H7 (cell line): ENCODE measurements around the gene WNT7B. TPM values are rescaled to one million over a fixed set of nuclear protein-coding genes. Genes with fewer than 3 reads are reported as not detected.

Source experiments
- DNase-seq: peaks from one replicate; pipeline ENCODE4 v3.0.0; 2012
- H3K27me3 ChIP-seq: 2 replicates; pipeline ENCODE4 v1.6.0; 2011; ENCODE audit warnings: mild to moderate bottlenecking, low read length; ENCODE audit not compliant: control insufficient read depth, insufficient read depth
- H3K36me3 ChIP-seq: replicated peaks from 2 replicates; pipeline ENCODE4 v1.5.1; 2011; ENCODE audit warnings: low read length; ENCODE audit not compliant: control insufficient read depth, insufficient read depth
- H3K4me3 ChIP-seq: 2 replicates; pipeline ENCODE4 v1.5.1; 2011; ENCODE audit warnings: low read depth, mild to moderate bottlenecking, control low read depth, low read length, moderate library complexity; ENCODE audit not compliant: insufficient read depth
- total RNA-seq: library from RNA; depleted of rRNA; stranded (reverse); fragments of >200 nt; shearing (Covaris generic); gene quantifications from 2 replicates; pipeline ENCODE4 v1.2.3, GENCODE V29; 2014

The WNT7B gene
- total RNA-seq, 1 experiment from 2014 or later, result 0.10 TPM

DNA sequence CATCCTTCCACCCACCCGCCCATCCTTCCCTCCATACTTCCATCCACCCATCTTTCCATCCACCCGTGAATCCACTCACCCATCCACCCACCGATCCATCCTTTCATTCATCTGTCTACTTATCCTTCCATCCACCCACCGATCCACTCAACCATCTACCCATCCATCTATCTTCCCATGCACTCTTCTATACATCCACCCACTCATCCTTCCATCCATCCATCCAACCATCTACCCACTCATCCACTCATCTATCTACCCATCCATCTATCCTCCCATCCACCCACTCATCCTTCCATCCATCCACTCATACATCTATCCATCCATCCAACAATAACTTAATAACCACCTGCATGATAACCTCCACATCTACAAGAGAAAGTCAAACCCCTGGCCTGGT is 47.3 kb downstream of the WNT7B start:
- Histone ChIP-seq H3K27me3 (no peaks in the 10 kb centered on the region), H3K4me3 (no peak overlapping the region), H3K36me3 (no peaks in the 10 kb centered on the region)
- no peak for DNase-seq

DNA sequence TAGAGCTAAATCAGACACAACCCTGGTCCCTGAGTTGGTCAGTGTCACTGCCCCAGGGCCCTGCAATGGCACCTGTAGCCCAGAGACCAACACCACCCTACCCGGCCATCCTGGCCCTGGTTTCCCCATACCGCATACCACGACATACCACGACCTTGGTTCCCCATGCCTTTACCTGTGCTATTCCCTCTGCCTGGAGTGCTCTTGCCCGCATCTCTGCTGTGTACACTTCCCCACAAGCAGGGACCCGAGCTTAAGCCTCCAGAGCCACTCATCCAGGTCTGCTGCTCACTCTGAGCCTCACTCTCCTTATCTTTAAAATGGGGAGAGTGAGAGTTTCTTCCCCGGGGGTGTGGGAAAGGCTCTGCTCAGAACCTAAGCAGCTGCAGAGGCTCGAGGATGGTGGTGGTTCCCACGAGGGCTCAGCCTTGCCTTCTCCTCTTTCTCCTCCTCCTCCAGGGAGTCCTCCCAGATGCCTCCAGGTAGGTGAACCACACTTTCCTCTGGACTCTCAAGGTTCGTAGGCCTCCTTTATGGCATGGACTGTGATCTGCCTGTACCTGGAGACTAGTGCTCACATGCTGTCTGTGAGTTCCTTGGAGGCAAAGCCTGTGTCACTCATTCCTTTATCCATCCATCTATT is 48.1 kb downstream of the WNT7B start:
- DNase-seq, result no peak
- H3K4me3 ChIP-seq, result no peak overlapping the region
- H3K27me3 ChIP-seq, result no peaks in the 10 kb centered on the region
- no peaks in the 10 kb centered on the region for H3K36me3 ChIP-seq

DNA sequence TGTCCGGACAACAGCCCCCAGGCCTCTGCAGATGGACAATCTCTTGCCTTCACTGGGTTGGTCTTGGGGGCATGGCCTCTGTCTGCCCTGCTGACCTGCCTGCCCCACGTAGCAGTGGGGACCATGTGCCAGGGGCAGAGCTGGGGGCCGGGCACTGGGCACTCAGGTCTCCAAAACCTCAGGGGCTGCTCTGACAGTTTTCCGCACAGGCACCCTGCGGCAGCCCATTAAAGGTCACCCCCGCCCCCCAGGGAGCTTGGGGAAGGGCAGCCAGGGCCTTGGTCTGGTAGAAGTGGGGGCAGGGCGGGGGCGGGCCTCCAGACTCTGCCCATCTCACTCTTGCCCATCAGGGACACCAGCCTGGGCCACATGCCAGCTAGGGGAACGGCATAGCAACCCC is 49.9 kb downstream of the WNT7B start:
- DNase-seq, result no peak
- H3K36me3 ChIP-seq, result no peaks in the 10 kb centered on the region
- no peaks in the 10 kb centered on the region for H3K27me3 ChIP-seq
- no peak overlapping the region for H3K4me3 ChIP-seq

DNA sequence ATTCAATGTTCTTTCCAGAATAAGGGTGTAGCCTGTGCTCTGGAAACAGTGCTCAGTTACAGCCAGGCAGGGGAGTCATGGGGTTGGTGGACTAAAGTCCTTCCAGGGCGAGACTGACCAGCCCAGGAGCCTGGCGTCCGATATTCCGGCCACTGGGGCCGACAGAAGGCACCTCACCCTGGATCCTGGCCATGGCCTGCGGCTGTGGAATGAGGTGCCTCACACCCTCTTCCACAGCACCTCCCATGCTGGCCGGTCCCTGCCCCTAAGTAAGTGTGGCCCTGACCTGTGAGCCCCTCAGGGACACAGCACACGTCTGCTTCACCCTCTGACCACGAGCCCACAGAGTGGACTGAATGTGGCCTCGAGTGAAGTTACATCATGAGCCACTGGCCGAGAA is 50.5 kb downstream of the WNT7B start:
- Histone ChIP-seq H3K27me3 (no peaks in the 10 kb centered on the region), H3K4me3 (no peak overlapping the region), H3K36me3 (no peaks in the 10 kb centered on the region)
- DNase-seq, result no peak

DNA sequence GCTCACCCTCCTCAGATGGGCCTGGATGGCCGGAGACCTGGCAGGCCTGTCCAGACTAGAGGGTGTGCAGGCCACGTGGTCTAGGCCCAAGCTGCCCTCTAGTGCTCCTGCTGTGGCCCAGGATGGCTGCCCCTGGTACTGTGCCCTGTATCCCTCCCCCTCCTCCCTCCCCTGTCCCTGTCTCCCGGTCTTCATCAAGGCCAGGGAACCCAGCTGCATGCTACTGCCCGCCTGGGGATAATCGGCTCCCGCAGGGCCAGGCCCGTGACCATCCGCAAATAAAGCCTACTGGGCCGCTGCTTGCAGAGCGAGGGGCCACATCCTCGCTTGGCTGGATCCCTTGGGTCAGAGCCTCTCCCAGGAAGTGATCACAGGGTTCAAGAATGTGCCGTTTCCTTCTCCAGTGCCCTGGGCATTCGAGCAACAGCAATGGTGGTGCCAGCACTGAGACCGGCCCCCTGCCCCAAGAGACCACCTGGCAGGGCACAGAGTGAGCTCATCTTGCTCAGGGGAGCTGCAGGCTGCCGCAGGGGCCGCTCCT is 51.1 kb downstream of the WNT7B start:
- Histone ChIP-seq H3K4me3 (no peak overlapping the region), H3K36me3 (no peaks in the 10 kb centered on the region), H3K27me3 (no peaks in the 10 kb centered on the region)
- DNase-seq, result no peak

DNA sequence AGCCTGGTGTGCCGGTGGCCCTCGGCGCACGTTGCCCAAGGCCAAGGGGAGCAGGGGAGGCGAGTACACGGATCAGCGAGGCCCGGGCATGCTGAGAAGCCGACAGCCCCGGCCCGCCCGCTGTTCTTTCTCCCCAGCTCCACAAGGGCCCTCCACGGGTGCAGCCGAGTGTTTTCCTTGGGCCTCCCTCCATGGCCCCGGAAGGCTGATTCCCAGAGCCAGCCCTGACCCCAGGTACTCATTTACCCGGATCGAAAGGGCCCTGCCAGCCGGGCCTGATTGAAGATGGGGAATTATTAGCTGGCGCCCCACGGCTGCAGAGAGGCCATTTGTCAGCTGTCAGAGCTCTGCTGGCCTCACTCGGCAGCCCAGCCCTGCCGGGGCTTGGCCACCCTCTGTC is 53.1 kb downstream of the WNT7B start:
- H3K4me3 ChIP-seq, result no peak overlapping the region
- no peaks in the 10 kb centered on the region for H3K27me3 ChIP-seq
- DNase-seq, result no peak
- H3K36me3 ChIP-seq, result no peaks in the 10 kb centered on the region

DNA sequence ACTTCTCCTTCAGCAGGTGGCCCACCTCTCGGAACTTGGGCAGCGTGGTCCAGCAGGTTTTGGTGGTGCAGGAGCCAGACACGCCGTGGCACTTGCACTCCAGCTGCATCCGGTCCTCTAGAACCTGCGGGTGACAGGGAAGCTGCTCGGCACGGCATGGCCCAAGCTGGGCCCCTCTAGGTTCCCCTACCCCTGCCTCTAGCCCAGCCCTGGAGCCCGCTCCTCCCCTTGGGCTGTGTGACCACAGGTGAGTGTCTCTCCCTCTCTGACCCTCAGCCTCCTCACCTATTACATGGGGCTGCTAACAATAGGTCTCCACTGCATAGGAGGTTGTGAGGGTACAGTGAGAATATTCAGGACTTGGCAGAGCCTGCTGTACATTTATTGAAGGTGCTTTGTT is 53.8 kb downstream of the WNT7B start:
- DNase-seq, result no peak
- no peak overlapping the region for H3K4me3 ChIP-seq
- H3K36me3 ChIP-seq, result no peaks in the 10 kb centered on the region
- H3K27me3 ChIP-seq, result no peaks in the 10 kb centered on the region

DNA sequence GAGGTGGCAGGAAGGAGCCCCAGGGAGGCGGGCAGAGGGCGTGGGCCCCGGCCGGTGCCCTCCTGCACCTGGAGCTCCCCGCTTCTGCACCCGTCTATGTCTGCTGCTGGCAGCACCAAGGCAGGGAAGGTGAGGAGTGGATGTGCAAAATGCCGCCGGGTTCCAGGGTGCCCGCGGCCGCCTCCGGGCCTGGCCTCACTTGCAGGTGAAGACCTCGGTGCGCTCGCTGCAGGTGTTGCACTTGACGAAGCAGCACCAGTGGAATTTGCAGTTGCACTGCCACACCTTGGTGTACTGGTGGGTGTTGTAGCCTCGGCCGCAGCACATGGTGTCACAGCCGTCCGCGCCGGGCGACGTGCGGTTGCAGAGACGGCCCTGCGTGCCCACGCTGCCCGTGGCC is 54.3 kb downstream of the WNT7B start:
- no peak for DNase-seq
- Histone ChIP-seq H3K27me3 (no peaks in the 10 kb centered on the region), H3K4me3 (no peak overlapping the region), H3K36me3 (no peaks in the 10 kb centered on the region)

DNA sequence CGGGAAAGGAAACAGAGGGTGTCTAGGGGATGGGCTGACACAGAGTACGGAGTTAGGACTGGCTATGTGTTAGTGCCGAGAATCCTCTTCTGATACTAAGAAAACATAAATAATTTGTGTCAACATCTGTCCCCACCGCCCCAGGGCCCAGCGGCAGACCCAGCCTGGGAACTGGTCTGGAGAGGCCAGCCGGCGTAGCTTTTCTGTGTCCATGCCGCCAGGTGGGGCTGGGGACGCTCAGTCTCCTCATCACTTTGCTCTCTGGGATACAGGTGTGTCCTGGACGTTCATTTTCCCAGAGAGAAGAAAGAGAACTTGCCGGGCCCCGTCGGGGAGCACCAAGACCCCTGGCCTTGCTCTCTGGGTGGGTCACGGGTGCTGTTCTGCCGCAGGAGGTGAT is 54.7 kb downstream of the WNT7B start:
- peak; percentile 84 for DNase-seq
- no peak overlapping the region for H3K4me3 ChIP-seq
- no peaks in the 10 kb centered on the region for H3K36me3 ChIP-seq
- no peaks in the 10 kb centered on the region for H3K27me3 ChIP-seq

DNA sequence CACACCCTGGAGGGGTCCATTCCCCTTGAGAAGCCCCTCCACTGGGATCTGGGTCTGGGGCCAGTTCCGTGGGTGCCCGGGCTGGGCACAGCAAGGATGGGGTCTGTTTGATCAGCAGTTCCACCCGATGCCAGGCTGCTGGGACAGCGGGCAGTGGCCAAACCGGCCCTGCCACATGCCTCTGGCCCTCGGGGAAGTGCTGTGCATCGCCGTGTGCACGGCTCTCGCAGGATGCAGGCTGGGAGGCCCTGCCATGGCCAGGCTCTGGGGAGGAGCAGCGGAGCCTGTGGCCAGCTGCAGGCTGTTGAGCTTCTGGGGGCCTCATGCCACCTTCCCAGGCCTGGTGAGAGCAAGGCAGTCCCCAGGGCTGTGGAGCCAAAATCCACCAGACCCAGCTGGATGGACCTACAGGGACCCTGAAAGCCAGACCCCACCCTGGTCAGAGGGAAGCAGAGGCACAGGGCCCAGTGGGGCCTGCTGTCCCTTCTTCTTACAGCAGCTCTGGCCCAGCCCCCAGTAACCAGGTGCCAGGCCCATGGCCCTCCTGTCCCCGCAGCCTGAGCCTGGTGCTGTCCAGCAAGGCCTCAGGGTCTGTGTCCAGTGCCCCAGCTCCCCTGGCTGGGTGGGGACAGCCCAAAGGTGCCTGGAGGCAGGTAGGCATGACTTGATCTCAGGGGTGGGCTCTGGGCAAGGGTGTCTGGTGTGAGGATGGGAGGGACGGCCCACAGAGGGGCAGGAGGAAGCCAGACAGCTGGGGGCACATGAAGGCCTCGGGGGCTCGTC is 57.3 kb downstream of the WNT7B start:
- no peak overlapping the region for H3K4me3 ChIP-seq
- no peak for DNase-seq
- H3K27me3 ChIP-seq, result no peaks in the 10 kb centered on the region
- no peaks in the 10 kb centered on the region for H3K36me3 ChIP-seq

DNA sequence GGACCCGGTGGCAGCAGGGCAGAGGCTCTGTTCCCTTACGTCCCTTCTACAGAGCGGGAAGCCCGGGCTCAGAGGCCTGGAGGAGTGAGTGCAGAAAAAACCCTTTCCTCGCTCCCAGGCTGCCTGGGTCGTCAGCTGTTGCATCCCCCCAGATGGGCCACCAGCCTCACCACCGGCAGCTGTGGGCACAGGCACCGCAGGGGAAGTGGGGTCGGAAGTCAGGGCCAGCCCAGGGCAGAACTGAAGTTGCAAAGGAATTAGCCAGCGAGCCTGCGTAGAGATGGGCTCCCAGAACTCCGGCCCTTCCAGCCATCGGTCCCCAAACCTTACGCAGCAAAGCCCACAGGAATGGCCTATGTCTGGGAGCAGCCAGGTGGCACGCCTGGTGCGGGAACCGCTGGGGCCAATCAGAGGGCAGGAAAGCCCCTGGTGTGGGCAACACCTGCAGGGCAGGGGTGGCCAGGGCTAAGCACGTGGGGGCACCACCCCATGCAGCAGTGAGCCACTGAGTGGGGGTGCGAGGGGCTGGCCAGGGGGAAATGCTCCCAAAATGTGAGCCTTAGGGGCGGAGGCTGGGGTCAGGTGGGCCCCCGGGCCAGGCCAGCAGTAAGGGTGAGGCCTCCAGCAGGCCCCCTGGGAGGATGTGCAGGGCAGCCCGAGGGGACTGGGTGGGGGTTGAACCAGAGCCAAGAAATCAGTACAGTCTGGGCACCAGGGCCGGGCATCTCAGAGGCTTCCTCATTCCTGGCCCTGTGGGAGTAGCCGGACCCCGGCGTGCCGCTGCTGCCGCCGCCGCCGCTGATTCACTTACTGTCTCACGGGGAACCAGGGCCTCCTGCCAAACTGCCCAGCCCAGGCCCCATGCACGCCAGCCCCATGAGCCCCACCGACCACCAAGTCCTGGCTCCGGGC is 58.2 kb downstream of the WNT7B start:
- Histone ChIP-seq H3K36me3 (no peaks in the 10 kb centered on the region), H3K27me3 (no peaks in the 10 kb centered on the region), H3K4me3 (no peak overlapping the region)
- DNase-seq, result peak; percentile 75

DNA sequence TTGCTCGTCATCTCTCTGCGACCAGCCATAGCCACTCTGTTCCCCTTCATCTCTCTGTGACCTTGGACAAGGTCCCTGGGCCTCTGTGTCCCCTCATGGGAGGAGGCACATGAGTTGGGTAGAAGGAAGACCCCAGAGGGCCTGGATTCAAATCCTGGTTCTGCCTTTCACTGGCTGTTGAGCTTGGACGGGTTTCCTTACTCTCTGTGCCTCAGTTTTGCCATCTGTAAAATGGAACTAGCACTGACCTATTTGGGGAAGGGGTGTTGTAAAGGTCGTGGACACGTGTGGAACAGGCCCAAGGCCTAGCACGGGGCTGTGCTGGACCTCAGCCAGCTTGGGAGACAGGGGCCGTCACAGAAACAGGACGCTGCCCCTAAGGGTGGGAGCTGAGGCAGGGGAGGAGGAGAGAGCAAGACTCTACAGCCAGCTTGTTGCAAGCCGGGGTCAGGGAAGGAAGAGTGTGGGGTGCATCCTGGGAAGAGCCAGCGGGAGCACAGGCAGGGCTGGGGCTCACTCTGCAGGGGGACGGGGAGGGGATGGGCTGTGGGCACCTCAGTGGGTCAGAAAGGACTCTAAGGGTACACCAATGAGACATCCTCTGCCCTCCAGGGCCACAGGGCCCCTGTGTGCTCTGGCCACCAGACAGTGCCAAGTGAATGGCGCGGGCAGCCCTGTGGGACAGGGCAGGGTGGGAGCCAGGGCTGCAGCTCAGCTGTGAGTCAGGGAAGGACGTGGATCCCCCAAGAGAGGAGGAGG is 59.1 kb downstream of the WNT7B start:
- H3K27me3 ChIP-seq, result no peaks in the 10 kb centered on the region
- no peak for DNase-seq
- H3K36me3 ChIP-seq, result no peaks in the 10 kb centered on the region
- no peak overlapping the region for H3K4me3 ChIP-seq

DNA sequence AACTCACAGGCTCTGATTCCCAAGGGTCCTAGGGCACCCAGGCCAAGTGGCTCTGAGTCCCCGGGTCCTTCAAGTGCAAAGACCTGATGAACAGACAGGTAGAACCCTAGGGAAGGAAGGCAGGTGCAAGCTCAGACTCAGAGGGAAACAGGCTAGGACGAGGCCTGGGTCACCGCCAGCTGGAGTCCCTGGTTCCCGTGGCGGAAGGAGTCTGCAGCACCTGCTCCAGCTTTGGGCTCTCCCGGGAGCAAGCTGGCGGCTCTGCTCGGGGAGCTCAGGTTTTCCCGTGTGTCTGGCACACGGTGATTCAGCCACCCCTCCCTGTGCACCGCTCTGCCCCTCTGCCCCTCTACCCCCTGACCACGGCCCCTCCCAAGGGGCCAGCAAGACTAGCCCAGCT is 59.8 kb downstream of the WNT7B start:
- Histone ChIP-seq H3K27me3 (no peaks in the 10 kb centered on the region), H3K4me3 (no peak overlapping the region), H3K36me3 (no peaks in the 10 kb centered on the region)
- no peak for DNase-seq

DNA sequence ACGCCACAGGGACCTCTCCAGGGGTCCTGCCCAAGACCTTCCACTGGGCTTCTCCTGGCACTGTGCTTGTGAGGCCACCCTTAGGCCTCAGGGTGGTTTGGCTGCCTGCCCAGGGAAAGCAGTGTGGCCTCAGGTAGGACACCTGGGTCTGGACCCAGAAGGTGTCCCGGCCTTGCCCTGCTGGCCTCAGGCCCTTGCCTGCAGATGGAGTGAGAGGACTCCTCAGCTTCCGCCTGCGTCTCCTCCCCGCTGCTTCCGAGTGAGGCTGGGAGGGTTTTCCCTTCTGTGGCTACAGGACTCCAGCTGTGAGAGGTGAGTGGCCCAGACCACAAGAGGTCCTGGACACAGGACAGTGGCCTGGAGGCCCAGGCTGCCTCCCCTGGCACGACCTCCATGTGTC is 60.4 kb downstream of the WNT7B start:
- H3K27me3 ChIP-seq, result no peaks in the 10 kb centered on the region
- H3K4me3 ChIP-seq, result no peak overlapping the region
- H3K36me3 ChIP-seq, result no peaks in the 10 kb centered on the region
- DNase-seq, result no peak
